DMS53 (cell line): ENCODE measurements around the gene SLC2A1.

Experiments used
- DNase-seq: peaks from one replicate; lab custom pipeline; 2025; lab: John Stamatoyannopoulos, UW

The SLC2A1 gene

GRCh38 chr1:42979896-42980800 is 21.5 kb upstream of the SLC2A1 start:
- peak; percentile 96 for DNase-seq

GRCh38 chr1:42979036-42979430 is 20.4 kb upstream of the SLC2A1 start:
- DNase-seq = no peak

- DNase-seq = no peak
Measured at GRCh38 chr1:42978317-42979035, 19.8 kb upstream of the SLC2A1 start.

- no peak for DNase-seq
Measured at GRCh38 chr1:42977653-42978052, 19.0 kb upstream of the SLC2A1 start.

- no peak for DNase-seq
Measured at GRCh38 chr1:42975561-42976225, 17.0 kb upstream of the SLC2A1 start.

GRCh38 chr1:42974767-42975437 is 16.2 kb upstream of the SLC2A1 start:
- no peak for DNase-seq

GRCh38 chr1:42973799-42974198 is 15.1 kb upstream of the SLC2A1 start:
- no peak for DNase-seq

GRCh38 chr1:42973286-42973685 is 14.6 kb upstream of the SLC2A1 start:
- DNase-seq = no peak

GRCh38 chr1:42971841-42972291 is 13.2 kb upstream of the SLC2A1 start:
- peak; percentile 87 for DNase-seq

- no peak for DNase-seq
Measured at GRCh38 chr1:42970143-42970542, 11.5 kb upstream of the SLC2A1 start.

GRCh38 chr1:42968654-42969053 is 10.0 kb upstream of the SLC2A1 start:
- DNase-seq = no peak

- peak; percentile 99 for DNase-seq
Measured at GRCh38 chr1:42966688-42967612, 8.3 kb upstream of the SLC2A1 start.

GRCh38 chr1:42965378-42965777 is 6.7 kb upstream of the SLC2A1 start:
- DNase-seq = no peak

GRCh38 chr1:42964044-42964812 is 5.6 kb upstream of the SLC2A1 start:
- peak; percentile 61 for DNase-seq

GRCh38 chr1:42963378-42964043 is 4.8 kb upstream of the SLC2A1 start:
- DNase-seq = peak; percentile 95

- peak; percentile 98 for DNase-seq
Measured at GRCh38 chr1:42962641-42963377, 4.1 kb upstream of the SLC2A1 start.

GRCh38 chr1:42961312-42962091 is 2.8 kb upstream of the SLC2A1 start:
- DNase-seq = peak; percentile 94
